ENCODE results near the gene APRT. TPM values are rescaled to one million over a fixed set of nuclear protein-coding genes. Genes with fewer than 3 reads are reported as not detected.

Gene APRT
- total and polyA plus RNA-seq, 10 of the 15 experiments (the other 5 are each of a cell fraction or from before 2014, with no cell fraction given): 30.6 to 495 (median 166) TPM

DNA sequence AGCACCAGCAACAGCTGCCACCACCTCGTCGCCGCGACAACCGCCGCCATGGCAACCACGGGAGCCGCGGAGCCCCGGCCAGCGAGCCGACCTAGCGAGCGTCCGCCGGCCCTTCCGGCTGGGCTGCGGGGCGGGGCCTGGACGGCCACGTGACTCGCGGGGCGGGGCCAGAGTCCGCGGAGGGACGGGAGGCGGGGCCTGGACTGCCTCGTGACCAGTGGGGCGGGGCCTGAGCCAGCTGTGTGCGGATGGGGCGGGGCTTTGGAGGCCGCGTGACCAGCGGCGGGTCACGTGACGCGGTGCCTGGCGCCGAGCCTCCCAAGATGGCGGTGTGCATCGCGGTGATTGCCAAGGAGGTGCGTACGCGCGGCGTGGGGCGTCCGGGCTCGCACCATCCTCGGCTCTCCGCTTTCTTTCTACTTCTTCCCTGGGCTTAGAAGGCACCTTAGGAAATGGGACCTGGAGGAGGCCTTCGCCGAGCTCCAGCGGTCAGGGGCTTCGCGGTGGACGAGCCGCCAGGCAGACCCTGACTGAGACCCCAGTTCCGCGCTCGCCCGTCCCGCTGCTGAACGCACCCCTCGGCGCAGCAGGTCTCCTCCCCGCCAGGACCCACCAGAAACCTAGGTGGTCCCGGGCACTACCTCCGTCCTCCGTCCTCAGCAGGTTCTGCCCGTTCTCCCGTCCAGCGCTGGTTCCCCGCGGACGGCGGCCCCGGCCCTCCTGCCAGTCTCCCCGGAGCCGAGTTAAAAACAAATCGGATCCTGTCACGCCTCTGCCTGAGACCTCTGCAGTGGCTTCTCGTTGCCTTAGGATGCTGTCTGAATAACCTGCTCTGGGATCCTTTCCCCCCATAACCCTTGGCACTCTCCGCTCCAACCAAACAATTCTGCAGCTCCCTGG lies 45.4 kb upstream of the APRT start, which contains the start of the genes GALNS and TRAPPC2L (continued):
- TF ChIP-seq GABPA (IDR thresholded peaks at IDR 0.05; ENCODE audit: low read depth): no peak
- peak; percentile 42; the same call in 1 of the 2 replicates for TF ChIP-seq BACH1 (IDR thresholded peaks at IDR 0.05; ENCODE audit: borderline replicate concordance)
- no peak for TF ChIP-seq NFXL1 (IDR thresholded peaks at IDR 0.05; ENCODE audit: borderline replicate concordance)
- TF ChIP-seq, protein P1, sequence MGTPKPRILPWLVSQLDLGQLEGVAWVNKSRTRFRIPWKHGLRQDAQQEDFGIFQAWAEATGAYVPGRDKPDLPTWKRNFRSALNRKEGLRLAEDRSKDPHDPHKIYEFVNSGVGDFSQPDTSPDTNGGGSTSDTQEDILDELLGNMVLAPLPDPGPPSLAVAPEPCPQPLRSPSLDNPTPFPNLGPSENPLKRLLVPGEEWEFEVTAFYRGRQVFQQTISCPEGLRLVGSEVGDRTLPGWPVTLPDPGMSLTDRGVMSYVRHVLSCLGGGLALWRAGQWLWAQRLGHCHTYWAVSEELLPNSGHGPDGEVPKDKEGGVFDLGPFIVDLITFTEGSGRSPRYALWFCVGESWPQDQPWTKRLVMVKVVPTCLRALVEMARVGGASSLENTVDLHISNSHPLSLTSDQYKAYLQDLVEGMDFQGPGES (IDR thresholded peaks at IDR 0.05): peak; percentile 36; the same call in 1 of the 2 replicates
- TF ChIP-seq FOS (IDR thresholded peaks at IDR 0.05; ENCODE audit: borderline replicate concordance, extremely low read depth, insufficient read length): peak; percentile 80
- peak; percentile 87 for TF ChIP-seq TAF1 (IDR thresholded peaks at IDR 0.05; ENCODE audit: borderline replicate concordance, low read depth, low read length)
- TF ChIP-seq POU2F2 (IDR thresholded peaks at IDR 0.05; ENCODE audit: borderline replicate concordance, low read depth, low read length): peak; percentile 39; the same call in 1 of the 3 replicates
- no peak for TF ChIP-seq JUND (IDR thresholded peaks at IDR 0.05; ENCODE audit: low read depth, low read length)
- TF ChIP-seq, protein P2, sequence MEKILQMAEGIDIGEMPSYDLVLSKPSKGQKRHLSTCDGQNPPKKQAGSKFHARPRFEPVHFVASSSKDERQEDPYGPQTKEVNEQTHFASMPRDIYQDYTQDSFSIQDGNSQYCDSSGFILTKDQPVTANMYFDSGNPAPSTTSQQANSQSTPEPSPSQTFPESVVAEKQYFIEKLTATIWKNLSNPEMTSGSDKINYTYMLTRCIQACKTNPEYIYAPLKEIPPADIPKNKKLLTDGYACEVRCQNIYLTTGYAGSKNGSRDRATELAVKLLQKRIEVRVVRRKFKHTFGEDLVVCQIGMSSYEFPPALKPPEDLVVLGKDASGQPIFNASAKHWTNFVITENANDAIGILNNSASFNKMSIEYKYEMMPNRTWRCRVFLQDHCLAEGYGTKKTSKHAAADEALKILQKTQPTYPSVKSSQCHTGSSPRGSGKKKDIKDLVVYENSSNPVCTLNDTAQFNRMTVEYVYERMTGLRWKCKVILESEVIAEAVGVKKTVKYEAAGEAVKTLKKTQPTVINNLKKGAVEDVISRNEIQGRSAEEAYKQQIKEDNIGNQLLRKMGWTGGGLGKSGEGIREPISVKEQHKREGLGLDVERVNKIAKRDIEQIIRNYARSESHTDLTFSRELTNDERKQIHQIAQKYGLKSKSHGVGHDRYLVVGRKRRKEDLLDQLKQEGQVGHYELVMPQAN (conservative IDR thresholded peaks at IDR 0.05): peak; percentile 78
- TF ChIP-seq, protein P3, sequence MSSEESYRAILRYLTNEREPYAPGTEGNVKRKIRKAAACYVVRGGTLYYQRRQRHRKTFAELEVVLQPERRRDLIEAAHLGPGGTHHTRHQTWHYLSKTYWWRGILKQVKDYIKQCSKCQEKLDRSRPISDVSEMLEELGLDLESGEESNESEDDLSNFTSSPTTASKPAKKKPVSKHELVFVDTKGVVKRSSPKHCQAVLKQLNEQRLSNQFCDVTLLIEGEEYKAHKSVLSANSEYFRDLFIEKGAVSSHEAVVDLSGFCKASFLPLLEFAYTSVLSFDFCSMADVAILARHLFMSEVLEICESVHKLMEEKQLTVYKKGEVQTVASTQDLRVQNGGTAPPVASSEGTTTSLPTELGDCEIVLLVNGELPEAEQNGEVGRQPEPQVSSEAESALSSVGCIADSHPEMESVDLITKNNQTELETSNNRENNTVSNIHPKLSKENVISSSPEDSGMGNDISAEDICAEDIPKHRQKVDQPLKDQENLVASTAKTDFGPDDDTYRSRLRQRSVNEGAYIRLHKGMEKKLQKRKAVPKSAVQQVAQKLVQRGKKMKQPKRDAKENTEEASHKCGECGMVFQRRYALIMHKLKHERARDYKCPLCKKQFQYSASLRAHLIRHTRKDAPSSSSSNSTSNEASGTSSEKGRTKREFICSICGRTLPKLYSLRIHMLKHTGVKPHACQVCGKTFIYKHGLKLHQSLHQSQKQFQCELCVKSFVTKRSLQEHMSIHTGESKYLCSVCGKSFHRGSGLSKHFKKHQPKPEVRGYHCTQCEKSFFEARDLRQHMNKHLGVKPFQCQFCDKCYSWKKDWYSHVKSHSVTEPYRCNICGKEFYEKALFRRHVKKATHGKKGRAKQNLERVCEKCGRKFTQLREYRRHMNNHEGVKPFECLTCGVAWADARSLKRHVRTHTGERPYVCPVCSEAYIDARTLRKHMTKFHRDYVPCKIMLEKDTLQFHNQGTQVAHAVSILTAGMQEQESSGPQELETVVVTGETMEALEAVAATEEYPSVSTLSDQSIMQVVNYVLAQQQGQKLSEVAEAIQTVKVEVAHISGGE (CRISPR knock-in tag; IDR thresholded peaks at IDR 0.05): peak; percentile 68
- TF ChIP-seq TBL1XR1 (IDR thresholded peaks at IDR 0.05; ENCODE audit: low read depth, low read length): no peak
- TF ChIP-seq, protein P4, sequence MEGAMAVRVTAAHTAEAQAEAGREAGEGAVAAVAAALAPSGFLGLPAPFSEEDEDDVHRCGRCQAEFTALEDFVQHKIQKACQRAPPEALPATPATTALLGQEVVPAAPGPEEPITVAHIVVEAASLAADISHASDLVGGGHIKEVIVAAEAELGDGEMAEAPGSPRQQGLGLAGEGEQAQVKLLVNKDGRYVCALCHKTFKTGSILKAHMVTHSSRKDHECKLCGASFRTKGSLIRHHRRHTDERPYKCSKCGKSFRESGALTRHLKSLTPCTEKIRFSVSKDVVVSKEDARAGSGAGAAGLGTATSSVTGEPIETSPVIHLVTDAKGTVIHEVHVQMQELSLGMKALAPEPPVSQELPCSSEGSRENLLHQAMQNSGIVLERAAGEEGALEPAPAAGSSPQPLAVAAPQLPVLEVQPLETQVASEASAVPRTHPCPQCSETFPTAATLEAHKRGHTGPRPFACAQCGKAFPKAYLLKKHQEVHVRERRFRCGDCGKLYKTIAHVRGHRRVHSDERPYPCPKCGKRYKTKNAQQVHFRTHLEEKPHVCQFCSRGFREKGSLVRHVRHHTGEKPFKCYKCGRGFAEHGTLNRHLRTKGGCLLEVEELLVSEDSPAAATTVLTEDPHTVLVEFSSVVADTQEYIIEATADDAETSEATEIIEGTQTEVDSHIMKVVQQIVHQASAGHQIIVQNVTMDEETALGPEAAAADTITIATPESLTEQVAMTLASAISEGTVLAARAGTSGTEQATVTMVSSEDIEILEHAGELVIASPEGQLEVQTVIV (IDR thresholded peaks at IDR 0.05; ENCODE audit: borderline replicate concordance, partially characterized antibody): no peak
- TF ChIP-seq TCF12 (IDR thresholded peaks at IDR 0.05; ENCODE audit: low read depth, low read length): peak; percentile 57; the same call in 1 of the 2 replicates
- TF ChIP-seq, protein P5, sequence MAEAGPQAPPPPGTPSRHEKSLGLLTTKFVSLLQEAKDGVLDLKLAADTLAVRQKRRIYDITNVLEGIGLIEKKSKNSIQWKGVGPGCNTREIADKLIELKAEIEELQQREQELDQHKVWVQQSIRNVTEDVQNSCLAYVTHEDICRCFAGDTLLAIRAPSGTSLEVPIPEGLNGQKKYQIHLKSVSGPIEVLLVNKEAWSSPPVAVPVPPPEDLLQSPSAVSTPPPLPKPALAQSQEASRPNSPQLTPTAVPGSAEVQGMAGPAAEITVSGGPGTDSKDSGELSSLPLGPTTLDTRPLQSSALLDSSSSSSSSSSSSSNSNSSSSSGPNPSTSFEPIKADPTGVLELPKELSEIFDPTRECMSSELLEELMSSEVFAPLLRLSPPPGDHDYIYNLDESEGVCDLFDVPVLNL (IDR thresholded peaks at IDR 0.05; ENCODE audit: low read depth, low read length): no peak
- no peak for TF ChIP-seq EED (IDR thresholded peaks at IDR 0.05; ENCODE audit: low read depth)
- TF ChIP-seq, protein P6, sequence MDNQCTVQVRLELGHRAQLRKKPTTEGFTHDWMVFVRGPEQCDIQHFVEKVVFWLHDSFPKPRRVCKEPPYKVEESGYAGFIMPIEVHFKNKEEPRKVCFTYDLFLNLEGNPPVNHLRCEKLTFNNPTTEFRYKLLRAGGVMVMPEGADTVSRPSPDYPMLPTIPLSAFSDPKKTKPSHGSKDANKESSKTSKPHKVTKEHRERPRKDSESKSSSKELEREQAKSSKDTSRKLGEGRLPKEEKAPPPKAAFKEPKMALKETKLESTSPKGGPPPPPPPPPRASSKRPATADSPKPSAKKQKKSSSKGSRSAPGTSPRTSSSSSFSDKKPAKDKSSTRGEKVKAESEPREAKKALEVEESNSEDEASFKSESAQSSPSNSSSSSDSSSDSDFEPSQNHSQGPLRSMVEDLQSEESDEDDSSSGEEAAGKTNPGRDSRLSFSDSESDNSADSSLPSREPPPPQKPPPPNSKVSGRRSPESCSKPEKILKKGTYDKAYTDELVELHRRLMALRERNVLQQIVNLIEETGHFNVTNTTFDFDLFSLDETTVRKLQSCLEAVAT (IDR thresholded peaks at IDR 0.05): no peak

Measured in GM12878 (cell line).